Measurements from ENCODE around the gene AGTRAP.

- TF ChIP-seq CTCF (IDR thresholded peaks at IDR 0.05; ENCODE audit: borderline replicate concordance, extremely low read depth, low read length, poor library complexity, severe bottlenecking) (no peak), EZH2 (IDR thresholded peaks at IDR 0.05; ENCODE audit: borderline replicate concordance, low read depth, low read length, severe bottlenecking) (no peak)
Observed at GRCh38 chr1:11741919-11742558, 6.1 kb downstream of the AGTRAP start.

All from DND-41 (cell line).